SHP77 treated with DMSO at 0.1 percent for 48 hours (cell line): Measurements from ENCODE around the gene ABCC12.

Experiments
- DNase-seq: peaks from one replicate; lab custom pipeline; 2025; lab: John Stamatoyannopoulos, UW

The ABCC12 gene

GRCh38 chr16:48131201-48131935 is 24.4 kb downstream of the ABCC12 start:
- DNase-seq = no peak

- DNase-seq = no peak
Measured at GRCh38 chr16:48129926-48130325, 25.9 kb downstream of the ABCC12 start.

GRCh38 chr16:48128769-48129168 is 27.0 kb downstream of the ABCC12 start:
- DNase-seq = no peak

GRCh38 chr16:48126801-48127644 is 28.8 kb downstream of the ABCC12 start:
- no peak for DNase-seq

- DNase-seq = no peak
Measured at GRCh38 chr16:48125888-48126287, 29.9 kb downstream of the ABCC12 start.

- DNase-seq = no peak
Measured at GRCh38 chr16:48124266-48124665, 31.5 kb downstream of the ABCC12 start.

GRCh38 chr16:48123104-48123788 is 32.5 kb downstream of the ABCC12 start:
- no peak for DNase-seq

GRCh38 chr16:48121276-48121675 is 34.5 kb downstream of the ABCC12 start:
- no peak for DNase-seq

GRCh38 chr16:48118841-48119240 is 37.0 kb downstream of the ABCC12 start:
- no peak for DNase-seq

- DNase-seq = peak; percentile 43
Measured at GRCh38 chr16:48117217-48118105, 38.3 kb downstream of the ABCC12 start.

GRCh38 chr16:48115299-48115698 is 40.5 kb downstream of the ABCC12 start:
- DNase-seq = no peak

- DNase-seq = no peak
Measured at GRCh38 chr16:48114410-48114809, 41.4 kb downstream of the ABCC12 start.

- DNase-seq = no peak
Measured at GRCh38 chr16:48113471-48113870, 42.3 kb downstream of the ABCC12 start.

GRCh38 chr16:48113001-48113400 is 42.8 kb downstream of the ABCC12 start:
- DNase-seq = no peak

- no peak for DNase-seq
Measured at GRCh38 chr16:48112600-48112999, 43.2 kb downstream of the ABCC12 start.

GRCh38 chr16:48110982-48111381 is 44.8 kb downstream of the ABCC12 start:
- no peak for DNase-seq

- no peak for DNase-seq
Measured at GRCh38 chr16:48110000-48110399, 45.8 kb downstream of the ABCC12 start.

GRCh38 chr16:48109475-48109874 is 46.3 kb downstream of the ABCC12 start:
- no peak for DNase-seq

- DNase-seq = no peak
Measured at GRCh38 chr16:48106446-48106845, 49.3 kb downstream of the ABCC12 start.
